Tibial artery (tissue), 4 donors: ENCODE measurements around the gene ANKLE2.
"Not testable (repeated sequence)": the region's sequence is repeated elsewhere in the genome, so short reads cannot be mapped to it uniquely, and the experiment has no call there.

Experiments
- DNase-seq, 2 donors: peaks; one replicate each; pipeline ENCODE4 v3.0.0-alpha.2; 2019
- H3K27ac ChIP-seq, 2 donors: fragments of 200-600 bp; sonication (generic) in 1 of 2; 1 replicate in 1 of 2; 2 replicates in 1 of 2; pipeline ENCODE4 v1.5.1; 2018 to 2019; ENCODE audit warnings: mild to moderate bottlenecking in 1 of 2
- H3K27me3 ChIP-seq, 2 donors: fragments of 200-600 bp; sonication (generic) in 1 of 2; one replicate each; pipeline versions ENCODE4 v1.5.1 to v1.6.0; 2016 to 2019
- H3K36me3 ChIP-seq, 3 donors: fragments of 200-600 bp; sonication (generic) in 2 of 3; one replicate each; pipeline ENCODE4 v1.5.1; 2016 to 2019; ENCODE audit warnings: mild to moderate bottlenecking in 2 of 3
- H3K4me1 ChIP-seq, 4 donors: fragments of 200-600 bp; sonication (generic) in 2 of 4; 1 replicate in 3 of 4; 2 replicates in 1 of 4; pipeline ENCODE4 v1.5.1; 2016 to 2019
- H3K4me3 ChIP-seq, 2 donors: fragments of 200-600 bp; sonication (generic) in 1 of 2; 1 replicate in 1 of 2; 2 replicates in 1 of 2; pipeline ENCODE4 v1.5.1; 2018 to 2019; ENCODE audit warnings: mild to moderate bottlenecking in 2 of 2
- H3K9me3 ChIP-seq, 3 donors: fragments of 200-600 bp; sonication (generic) in 1 of 3; one replicate each; pipeline ENCODE4 v1.5.1; 2016 to 2019
- intact Hi-C: fragments of 100-400 bp; cut with DNase I; formaldehyde crosslinking; loops from one replicate; pipeline ENCODE4 v1.15.0; 2023; ENCODE audit warnings: low total_unique reads
- TF ChIP-seq, protein P1 (sequence below), 2 experiments: fragments of 200-600 bp in 1 of 2; fragments of 450-650 bp in 1 of 2; IDR thresholded peaks; one replicate each; pipeline ENCODE4 v1.5.1; 2017 to 2019; ENCODE audit warnings: antibody characterized with exemption in 2 of 2, mild to moderate bottlenecking in 1 of 2, moderate library complexity in 1 of 2

ANKLE2 gene

DNA sequence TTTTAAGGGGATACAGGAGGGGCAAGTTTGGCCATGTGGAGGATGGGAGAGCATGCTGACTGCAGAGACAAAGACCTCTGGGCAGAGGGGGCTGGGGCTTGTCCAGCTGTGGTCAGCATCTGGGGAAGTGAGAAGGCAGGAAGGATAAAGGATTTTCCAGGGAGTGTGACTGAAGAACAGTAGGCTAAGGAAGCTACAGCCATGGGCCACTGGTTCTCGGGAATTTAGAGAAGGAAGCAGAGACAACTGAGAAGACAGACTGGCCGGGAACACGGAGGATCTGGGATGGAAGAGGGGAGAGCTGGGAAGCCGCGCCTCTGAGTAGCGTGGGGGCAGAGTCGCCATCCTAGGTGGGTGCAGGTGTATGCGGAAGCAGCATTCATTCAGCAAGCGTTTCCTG is 58.0 kb downstream of the ANKLE2 start:
- H3K27me3 ChIP-seq: no peaks in the 10 kb centered on the region
- H3K4me1 ChIP-seq: no peaks in the 10 kb centered on the region
- no peak overlapping the region for H3K27ac ChIP-seq
- TF ChIP-seq, protein P1, sequence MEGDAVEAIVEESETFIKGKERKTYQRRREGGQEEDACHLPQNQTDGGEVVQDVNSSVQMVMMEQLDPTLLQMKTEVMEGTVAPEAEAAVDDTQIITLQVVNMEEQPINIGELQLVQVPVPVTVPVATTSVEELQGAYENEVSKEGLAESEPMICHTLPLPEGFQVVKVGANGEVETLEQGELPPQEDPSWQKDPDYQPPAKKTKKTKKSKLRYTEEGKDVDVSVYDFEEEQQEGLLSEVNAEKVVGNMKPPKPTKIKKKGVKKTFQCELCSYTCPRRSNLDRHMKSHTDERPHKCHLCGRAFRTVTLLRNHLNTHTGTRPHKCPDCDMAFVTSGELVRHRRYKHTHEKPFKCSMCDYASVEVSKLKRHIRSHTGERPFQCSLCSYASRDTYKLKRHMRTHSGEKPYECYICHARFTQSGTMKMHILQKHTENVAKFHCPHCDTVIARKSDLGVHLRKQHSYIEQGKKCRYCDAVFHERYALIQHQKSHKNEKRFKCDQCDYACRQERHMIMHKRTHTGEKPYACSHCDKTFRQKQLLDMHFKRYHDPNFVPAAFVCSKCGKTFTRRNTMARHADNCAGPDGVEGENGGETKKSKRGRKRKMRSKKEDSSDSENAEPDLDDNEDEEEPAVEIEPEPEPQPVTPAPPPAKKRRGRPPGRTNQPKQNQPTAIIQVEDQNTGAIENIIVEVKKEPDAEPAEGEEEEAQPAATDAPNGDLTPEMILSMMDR (IDR thresholded peaks at IDR 0.05): no peak
- H3K9me3 ChIP-seq: no peaks in the 10 kb centered on the region
- no peak overlapping the region for H3K4me3 ChIP-seq
- peaks cover 24 to 59% (median 34%) of the 10 kb centered on the region in 3 donors for H3K36me3 ChIP-seq
- no peak for DNase-seq
- intact Hi-C loops: no loop called here

DNA sequence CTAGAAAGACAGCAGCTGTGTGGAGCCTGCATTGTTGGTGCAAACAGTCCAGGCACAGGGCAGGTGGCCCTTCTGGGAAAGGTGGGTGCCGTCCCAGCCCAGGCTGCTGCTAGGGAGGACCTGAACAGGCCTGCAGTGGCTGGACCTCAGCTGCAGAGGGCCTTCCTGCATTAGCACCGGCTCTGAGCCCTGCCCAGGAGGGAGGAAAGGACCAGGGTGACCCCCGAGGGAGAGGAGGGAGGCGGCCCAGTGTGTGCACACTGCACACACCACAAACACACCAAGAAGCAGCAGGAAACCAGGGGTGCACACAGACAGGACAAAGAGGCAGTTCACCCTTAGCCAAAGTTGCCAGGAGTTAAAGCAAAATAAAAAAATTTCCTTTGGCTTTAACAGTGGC is 59.0 kb downstream of the ANKLE2 start:
- Histone ChIP-seq H3K27ac (no peak overlapping the region), H3K4me1 (no peaks in the 10 kb centered on the region), H3K4me3 (no peak overlapping the region), H3K36me3 (peaks cover 32 to 68% (median 36%) of the 10 kb centered on the region in 3 donors), H3K27me3 (no peaks in the 10 kb centered on the region), H3K9me3 (no peaks in the 10 kb centered on the region)
- no peak for DNase-seq
- TF ChIP-seq, protein P1 (IDR thresholded peaks at IDR 0.05): no peak
- intact Hi-C loops: no loop called here

DNA sequence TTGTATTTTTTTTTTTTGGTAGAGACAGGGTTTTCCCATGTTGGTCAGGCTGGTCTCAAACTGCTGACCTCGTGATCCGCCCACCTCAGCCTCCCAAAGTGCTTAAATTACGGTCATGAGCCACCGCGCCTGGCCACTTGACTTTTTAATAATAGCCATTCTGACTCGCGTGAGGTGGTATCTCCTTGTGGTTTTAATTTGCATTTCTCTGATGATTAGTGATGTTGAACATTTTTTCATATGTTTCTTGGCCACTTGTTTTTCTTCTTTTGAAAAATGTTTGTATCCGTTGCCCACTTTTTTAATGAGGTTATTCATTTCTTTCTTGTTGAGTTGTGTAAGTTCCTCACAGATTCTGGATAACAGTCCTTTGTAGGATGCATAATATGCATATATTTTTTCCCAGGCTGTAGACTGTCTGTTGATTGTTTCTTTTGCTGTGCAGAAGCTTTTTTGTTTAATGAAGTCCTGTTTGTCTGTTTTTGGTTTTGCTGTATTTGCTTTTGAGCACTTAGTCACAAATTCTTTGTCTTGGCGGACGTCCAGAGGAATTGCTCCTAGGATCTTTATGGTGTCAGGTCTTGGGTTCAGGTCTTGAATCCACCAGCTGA is 61.3 kb downstream of the ANKLE2 start:
- Histone ChIP-seq H3K4me3 (no peak overlapping the region), H3K36me3 (peaks cover 44 to 82% (median 48%) of the 10 kb centered on the region in 3 donors), H3K9me3 (no peaks in the 10 kb centered on the region), H3K27me3 (no peaks in the 10 kb centered on the region), H3K27ac (no peak overlapping the region), H3K4me1 (no peaks in the 10 kb centered on the region)
- TF ChIP-seq, protein P1 (IDR thresholded peaks at IDR 0.05): no peak
- no peak for DNase-seq
- intact Hi-C loops: no loop called here

DNA sequence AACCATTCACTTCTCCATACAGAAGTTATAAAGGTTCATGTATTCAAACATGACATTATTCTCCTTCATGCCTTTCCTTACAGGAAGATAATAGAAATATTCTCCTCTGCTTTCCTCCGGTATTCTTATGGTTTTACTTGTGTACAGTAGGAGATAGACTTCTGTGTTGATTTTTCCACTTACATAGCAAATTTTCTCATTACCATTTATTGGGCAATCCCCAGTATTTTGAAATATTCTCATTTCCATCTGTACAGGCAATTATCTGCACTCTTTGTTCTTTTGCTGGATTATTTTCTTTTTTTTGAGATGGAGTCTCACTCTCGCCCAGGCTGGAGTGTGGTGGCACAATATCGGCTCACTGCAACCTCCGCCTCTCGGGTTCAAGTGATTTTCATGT is 63.3 kb downstream of the ANKLE2 start:
- H3K36me3 ChIP-seq: peaks cover 35 to 69% (median 38%) of the 10 kb centered on the region in 3 donors
- no peak overlapping the region for H3K4me3 ChIP-seq
- H3K9me3 ChIP-seq: no peaks in the 10 kb centered on the region
- H3K27ac ChIP-seq: no peak overlapping the region
- TF ChIP-seq, protein P1 (IDR thresholded peaks at IDR 0.05): no peak
- H3K27me3 ChIP-seq: no peaks in the 10 kb centered on the region
- no peak for DNase-seq
- intact Hi-C loops: no loop called here
- H3K4me1 ChIP-seq: no peaks in the 10 kb centered on the region

DNA sequence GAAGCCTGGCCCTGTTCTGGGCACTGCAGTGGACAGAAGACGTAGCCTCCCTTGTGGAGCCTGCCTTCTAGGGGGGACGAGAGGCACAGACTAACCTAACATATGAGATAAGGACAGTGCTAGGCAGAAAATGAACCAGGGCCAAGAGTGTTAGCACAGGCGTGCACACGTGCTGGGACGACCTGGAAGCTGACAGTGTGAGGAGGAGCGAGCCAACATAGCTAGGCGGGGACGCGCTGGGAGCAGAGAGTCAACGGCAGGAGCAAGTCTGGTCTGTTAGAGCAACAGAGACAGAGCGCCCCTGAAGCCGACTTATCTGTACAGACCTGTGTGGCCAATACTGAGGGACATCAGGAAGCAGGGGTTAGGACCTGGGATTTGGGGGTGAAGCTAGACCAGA is 66.2 kb downstream of the ANKLE2 start:
- H3K27me3 ChIP-seq: no peaks in the 10 kb centered on the region
- H3K9me3 ChIP-seq: no peaks in the 10 kb centered on the region
- intact Hi-C loops: no loop called here
- DNase-seq: no peak
- H3K27ac ChIP-seq: no peak overlapping the region
- peaks cover 23 to 48% (median 24%) of the 10 kb centered on the region in 3 donors for H3K36me3 ChIP-seq
- H3K4me1 ChIP-seq: no peaks in the 10 kb centered on the region
- no peak overlapping the region for H3K4me3 ChIP-seq
- TF ChIP-seq, protein P1 (IDR thresholded peaks at IDR 0.05): no peak

DNA sequence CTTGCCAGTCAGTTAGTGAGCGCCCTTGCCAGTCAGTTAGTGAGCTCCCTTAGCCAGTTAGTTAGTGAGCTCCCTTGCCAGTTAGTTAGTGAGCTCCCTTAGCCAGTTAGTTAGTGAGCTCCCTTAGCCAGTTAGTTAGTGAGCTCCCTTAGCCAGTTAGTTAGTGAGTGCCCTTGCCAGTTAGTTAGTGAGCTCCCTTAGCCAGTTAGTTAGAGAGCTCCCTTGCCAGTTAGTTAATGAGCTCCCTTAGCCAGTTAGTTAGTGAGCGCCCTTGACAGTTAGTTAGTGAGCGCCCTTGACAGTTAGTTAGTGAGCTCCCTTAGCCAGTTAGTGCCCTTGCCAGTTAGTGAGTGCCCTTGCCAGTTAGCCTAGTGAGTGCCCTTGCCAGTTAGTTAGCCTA is 66.7 kb downstream of the ANKLE2 start:
- H3K4me1 ChIP-seq, DNase-seq, H3K27me3 ChIP-seq, intact Hi-C loops, H3K27ac ChIP-seq, H3K9me3 ChIP-seq, H3K4me3 ChIP-seq: not testable (repeated sequence)
- peaks cover 19 to 53% (median 24%) of the 10 kb centered on the region in 3 donors for H3K36me3 ChIP-seq

DNA sequence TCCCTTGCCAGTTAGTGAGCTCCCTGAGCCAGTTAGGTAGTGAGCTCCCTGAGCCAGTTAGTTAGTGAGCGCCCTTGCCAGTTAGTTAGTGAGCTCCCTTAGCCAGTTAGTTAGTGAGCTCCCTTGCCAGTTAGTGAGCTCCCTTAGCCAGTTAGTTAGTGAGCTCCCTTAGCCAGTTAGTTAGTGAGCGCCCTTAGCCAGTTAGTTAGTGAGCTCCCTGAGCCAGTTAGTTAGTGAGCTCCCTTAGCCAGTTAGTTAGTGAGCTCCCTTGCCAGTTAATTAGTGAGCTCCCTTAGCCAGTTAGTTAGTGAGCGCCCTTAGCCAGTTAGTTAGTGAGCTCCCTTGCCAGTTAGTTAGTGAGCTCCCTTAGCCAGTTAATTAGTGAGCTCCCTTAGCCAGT is 69.6 kb downstream of the ANKLE2 start:
- H3K4me1 ChIP-seq, intact Hi-C loops: not testable (repeated sequence)

More for the DNA sequence above, 69.6 kb downstream of the ANKLE2 start:
- not testable (repeated sequence) for H3K9me3 ChIP-seq, H3K27me3 ChIP-seq, DNase-seq, H3K27ac ChIP-seq, H3K4me3 ChIP-seq
- H3K36me3 ChIP-seq: peaks cover 5 to 31% (median 11%) of the 10 kb centered on the region in 3 donors
